IMR-90 (cell line): ENCODE data around the gene SMARCA4.

Experiments
- POLR2A ChIP-seq: IDR thresholded peaks from 2 replicates; pipeline ENCODE4 v1.6.1; 2012; ENCODE audit warnings: mild to moderate bottlenecking, low read depth, low read length
- TF ChIP-seq, protein P1 (sequence below): fragments of 150-350 bp; IDR thresholded peaks from 2 replicates; pipeline ENCODE4 v1.6.1; 2017; ENCODE audit warnings: mild to moderate bottlenecking, antibody characterized with exemption, low read length, low read depth

DNA sequence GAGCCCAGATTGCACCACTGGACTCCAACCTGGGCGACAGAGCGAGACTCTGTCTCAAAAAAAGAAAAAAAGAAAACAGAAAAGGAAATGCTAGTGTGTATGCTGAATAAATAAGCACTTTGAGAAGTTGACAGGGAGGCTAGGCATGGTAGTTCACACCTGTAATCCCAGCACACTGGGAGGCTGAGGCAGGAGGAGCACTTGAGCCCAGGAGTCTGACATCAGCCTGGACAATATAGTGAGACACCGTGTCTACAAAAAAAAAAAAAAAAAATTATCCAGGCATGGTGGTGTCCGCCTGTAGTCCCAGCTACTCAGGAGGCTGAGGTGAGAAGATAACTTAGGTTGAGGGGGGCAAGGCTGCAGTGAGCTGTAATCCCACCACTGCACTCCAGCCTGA, 109.3 kb downstream of the SMARCA4 start:
- TF ChIP-seq, protein P1, sequence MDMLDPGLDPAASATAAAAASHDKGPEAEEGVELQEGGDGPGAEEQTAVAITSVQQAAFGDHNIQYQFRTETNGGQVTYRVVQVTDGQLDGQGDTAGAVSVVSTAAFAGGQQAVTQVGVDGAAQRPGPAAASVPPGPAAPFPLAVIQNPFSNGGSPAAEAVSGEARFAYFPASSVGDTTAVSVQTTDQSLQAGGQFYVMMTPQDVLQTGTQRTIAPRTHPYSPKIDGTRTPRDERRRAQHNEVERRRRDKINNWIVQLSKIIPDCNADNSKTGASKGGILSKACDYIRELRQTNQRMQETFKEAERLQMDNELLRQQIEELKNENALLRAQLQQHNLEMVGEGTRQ, result no peak
- no peak for TF ChIP-seq POLR2A
